Coronary artery (tissue), 2 donors: ENCODE results near the gene NEU2.
A peak's percentile ranks its signal among the peaks of the same experiment; 100 is the strongest.

ENCODE experiments used
- DNase-seq: peaks from one replicate; pipeline ENCODE4 v3.0.0-alpha.2; 2017; ENCODE audit warnings: low spot score
- H3K27ac ChIP-seq, 2 donors: fragments of 200-600 bp; sonication (generic); one replicate each; pipeline ENCODE4 v1.5.1; 2016 to 2019
- H3K4me3 ChIP-seq: fragments of 200-600 bp; sonication (generic); 2 replicates; pipeline ENCODE4 v1.5.1; 2016; ENCODE audit warnings: mild to moderate bottlenecking, moderate library complexity
- TF ChIP-seq, protein P1 (sequence below): fragments of 200-600 bp; sonication (generic); IDR thresholded peaks from one replicate; pipeline ENCODE4 v1.5.1; 2019; ENCODE audit warnings: antibody characterized with exemption

The NEU2 gene

DNA sequence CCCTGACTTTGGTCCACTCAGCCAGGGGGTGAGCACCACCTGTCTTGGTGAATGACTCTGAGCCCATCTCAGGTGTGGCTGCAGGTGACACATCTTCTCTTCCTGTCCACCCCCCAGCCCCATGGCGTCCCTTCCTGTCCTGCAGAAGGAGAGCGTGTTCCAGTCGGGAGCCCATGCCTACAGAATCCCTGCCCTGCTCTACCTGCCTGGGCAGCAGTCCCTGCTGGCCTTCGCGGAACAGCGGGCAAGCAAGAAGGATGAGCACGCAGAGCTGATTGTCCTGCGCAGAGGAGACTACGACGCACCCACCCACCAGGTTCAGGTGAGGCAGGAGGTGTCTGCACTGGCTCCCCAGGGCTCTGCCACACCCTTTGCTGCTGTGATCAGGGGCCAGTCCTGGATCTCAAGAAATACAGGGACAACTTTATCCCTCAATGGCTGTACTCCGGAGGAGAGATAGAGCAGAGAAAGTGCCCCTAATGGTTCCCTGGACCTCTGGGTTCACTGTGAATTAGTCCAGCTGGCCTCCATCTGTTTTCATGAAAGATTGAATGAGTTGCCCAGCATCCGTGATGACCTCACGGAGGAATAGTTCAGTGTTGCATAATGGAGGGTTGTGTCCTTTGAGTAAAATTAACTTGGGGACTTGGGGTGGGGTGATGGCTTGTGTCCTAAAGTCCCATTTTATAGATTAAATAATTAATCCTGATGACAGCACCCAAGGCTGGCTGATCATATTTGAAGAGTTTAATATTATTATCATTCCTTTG, at the start of gene NEU2:
Gene NEU2, plus strand, starts transcription at position 122 of the 770 bp plus-strand sequence. Its CDS starts 0 bp downstream, at position 122.
- peak; percentile 58 for DNase-seq
- Histone ChIP-seq H3K4me3 (no peak within 1 kb of the TSS), H3K27ac (no peak within 1 kb of the TSS)
- TF ChIP-seq, protein P1, sequence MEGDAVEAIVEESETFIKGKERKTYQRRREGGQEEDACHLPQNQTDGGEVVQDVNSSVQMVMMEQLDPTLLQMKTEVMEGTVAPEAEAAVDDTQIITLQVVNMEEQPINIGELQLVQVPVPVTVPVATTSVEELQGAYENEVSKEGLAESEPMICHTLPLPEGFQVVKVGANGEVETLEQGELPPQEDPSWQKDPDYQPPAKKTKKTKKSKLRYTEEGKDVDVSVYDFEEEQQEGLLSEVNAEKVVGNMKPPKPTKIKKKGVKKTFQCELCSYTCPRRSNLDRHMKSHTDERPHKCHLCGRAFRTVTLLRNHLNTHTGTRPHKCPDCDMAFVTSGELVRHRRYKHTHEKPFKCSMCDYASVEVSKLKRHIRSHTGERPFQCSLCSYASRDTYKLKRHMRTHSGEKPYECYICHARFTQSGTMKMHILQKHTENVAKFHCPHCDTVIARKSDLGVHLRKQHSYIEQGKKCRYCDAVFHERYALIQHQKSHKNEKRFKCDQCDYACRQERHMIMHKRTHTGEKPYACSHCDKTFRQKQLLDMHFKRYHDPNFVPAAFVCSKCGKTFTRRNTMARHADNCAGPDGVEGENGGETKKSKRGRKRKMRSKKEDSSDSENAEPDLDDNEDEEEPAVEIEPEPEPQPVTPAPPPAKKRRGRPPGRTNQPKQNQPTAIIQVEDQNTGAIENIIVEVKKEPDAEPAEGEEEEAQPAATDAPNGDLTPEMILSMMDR = no peak

DNA sequence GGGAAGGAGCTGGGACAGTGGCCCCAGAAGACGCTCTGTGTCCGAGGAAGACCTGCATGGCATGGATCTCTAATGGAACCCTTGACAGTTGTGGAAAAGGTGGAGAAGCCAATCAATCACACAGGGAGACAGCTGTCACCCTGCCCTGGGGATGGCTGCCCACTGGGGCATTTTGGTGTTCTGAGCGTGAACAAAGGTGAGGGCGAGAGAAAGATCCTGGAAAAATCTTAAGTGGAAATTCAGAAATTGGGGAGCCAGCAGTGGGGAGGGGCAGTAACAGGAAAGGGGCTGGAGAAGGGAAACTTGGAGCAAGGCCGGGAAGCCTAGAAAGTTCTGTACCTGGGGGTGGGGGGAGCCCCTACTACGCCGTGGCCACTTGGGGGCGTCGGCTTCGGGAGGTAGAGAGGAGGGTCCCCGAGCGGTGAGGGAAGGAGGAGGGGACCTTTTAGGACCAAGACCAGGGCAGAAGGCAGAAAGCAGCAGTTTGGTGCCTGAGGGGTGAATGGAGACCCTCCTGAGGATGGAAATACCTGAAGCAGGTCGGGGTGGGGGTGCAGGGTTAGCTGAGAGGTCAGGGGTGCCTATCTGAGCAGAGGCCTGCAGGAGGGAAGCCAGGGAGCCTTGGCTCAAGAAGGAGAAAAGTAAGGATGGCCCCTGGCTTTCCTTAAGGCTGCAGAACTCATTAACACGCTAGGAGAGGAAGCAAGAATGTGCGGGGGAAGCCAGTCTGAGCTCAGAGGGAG, 49.4 kb upstream of the NEU2 start:
- no peak for DNase-seq
- TF ChIP-seq, protein P1 = no peak
- H3K4me3 ChIP-seq = no peak overlapping the region
- H3K27ac ChIP-seq = no peak overlapping the region

DNA sequence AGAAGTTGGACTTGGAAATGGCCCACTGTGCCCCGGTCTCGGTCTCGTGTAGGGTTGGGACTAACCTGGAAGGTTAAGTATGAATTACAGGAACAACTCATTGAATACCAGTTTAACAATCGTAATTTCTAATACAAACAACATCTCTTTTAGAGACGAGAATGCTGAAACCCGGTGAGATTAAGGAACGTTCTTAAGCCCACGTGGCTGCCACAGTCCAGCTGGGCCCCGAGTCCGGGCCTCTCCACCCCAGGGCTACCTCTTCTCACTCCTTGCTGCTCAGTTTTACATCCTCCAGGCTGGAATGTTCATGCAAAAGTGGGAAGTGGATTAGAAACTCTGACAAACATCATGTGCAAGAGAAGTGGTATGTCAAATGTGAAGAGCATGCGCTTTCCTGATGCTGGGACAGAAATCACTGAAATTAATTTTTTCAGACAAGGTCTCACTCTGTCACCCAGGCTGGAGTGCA, 48.8 kb upstream of the NEU2 start:
- Histone ChIP-seq H3K27ac (no peak overlapping the region), H3K4me3 (no peak overlapping the region)
- TF ChIP-seq, protein P1 = no peak
- no peak for DNase-seq

DNA sequence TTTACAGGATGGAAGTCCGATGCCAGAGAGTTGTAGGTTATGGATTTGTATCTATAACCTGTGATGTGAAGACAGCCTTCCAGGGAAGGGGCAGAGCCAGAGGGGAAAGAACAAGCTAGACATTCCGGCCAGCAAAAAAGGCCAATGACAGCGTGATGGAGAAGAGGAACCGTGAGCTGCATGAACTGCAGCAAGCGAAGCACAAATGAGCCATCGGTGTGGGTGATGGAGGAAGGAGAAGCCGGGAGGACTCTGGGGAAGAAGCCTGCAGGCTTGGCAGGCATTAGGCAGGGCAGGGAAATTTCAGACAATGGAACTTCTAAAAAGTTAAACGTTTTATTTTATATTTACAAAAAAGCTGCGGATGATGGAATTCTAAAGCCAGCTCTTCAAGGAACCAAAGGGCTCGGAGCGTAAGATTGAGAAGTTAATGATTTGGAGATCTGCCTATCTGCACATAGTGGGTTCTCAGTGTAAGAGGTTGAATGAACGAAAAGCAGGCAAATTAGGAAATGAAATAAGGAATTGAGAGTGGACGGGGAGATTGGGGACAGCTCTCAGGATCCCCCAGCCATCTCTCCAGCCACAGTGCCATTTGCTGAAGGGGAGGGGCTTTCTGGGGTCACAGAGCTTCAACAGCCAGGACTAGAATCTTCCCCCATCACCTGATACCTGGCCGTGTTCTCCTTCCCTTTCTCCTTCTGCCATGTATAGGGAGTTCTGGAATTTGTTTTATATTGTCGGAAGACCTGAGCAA, 47.8 kb upstream of the NEU2 start:
- DNase-seq = no peak
- TF ChIP-seq, protein P1 = no peak
- Histone ChIP-seq H3K4me3 (no peak overlapping the region), H3K27ac (no peak overlapping the region)

DNA sequence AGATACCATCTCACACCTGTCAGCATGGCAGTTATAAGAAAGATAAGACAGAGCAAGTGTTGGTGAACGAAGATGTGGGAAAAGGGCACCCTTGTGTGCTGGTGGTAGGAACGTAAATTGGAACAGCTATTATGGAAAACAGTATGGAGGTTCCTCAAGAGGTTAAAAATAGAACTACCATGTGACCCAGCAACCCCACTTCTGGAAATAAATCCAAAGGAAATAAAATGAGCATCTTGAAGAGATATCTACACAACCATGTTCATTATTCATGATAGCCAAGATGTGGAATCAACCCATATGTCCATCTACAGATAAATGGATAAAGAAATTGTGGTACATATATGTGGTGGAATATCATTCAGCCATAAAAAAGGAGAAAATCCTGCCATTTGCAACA, 46.3 kb upstream of the NEU2 start:
- H3K4me3 ChIP-seq = no peak overlapping the region
- no peak for DNase-seq
- TF ChIP-seq, protein P1 = no peak
- no peak overlapping the region for H3K27ac ChIP-seq

DNA sequence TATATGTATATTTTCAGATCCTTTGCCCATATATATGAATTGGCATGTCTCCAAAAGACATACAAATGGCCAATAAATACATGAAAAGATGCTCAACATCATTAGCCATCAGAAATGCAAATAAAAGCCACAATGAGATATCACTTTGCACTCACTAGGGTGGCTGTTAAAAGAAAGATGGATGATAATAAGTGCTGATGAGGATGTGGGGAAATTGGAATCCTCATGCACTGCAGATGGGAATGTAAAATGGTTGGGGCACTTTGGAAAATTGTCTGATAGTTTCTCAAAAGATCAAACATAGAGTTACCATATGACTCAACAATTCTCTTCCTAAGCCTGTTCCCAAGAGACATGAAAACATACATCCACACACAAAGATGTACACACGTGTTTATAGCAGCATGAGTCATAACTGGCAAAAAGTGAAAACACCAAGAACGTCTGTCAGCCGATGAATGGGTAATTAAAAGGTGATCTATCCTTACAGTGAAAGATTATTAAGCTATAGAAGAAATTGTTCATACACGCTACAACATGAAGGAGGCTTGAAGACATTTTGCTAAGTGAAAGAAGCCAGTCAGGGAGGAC, 39.1 kb upstream of the NEU2 start:
- Histone ChIP-seq H3K27ac (no peak overlapping the region), H3K4me3 (no peak overlapping the region)
- TF ChIP-seq, protein P1 = no peak
- no peak for DNase-seq
